Ureter (tissue), 1 donor: Measurements from ENCODE around the gene CARMIL3. TPM values are rescaled to one million over a fixed set of nuclear protein-coding genes. Genes with fewer than 3 reads are reported as not detected.

ENCODE experiments used
- DNase-seq: peaks from one replicate; pipeline ENCODE4 v3.0.0-alpha.2; 2020; ENCODE audit warnings: low spot score
- total RNA-seq: library from RNA; stranded (reverse); gene quantifications from one replicate; pipeline ENCODE4 v1.2.4, GENCODE V29; 2023
- donor health status: DM: yes; HTN: yes; CAD: no.

Gene CARMIL3
- total RNA-seq, 1 donor from 2014 or later, result 1.3 TPM

DNA sequence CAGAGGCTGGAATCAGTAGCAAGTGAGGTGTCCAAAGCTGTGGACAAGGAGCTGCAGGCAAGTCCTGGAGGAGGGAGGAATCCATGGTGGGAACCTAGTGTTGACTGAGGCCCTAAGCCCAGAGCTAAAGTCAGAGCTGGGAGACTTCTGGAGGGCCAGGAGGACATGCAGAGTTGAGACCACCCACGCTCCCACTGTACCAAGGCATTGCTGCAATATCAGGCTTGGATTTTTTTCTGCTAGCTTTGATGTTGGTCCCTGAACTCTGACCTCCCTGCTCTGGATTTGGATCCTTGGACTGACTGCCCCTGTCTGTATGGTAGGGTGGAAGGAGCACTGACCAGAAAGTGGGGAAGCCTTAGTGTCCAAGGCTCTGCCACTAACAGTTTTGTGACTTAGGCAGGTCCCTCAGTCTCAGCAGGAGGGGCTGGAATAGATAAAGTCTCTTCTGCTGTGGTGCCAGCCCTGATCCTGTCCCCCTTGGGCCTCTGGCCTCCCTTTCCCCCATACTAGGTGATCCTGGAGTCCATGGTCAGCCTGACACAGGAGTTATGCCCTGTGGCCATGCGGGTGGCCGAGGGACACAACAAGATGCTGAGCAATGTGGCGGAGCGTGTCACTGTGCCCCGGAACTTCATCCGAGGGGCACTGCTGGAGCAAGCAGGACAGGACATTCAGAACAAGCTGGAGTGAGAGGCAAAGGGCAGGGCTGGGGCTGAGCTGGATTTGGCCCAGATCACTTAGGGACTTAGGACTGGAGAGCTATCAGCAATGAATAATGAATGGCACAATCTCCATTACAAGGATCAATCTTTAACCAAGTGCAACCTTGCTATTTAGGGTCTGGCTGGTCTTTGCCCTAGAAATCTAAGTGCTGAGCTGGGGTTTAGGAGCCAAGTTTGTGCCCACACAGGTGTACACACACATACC lies 9.4 kb downstream of the CARMIL3 start:
- DNase-seq, result no peak

DNA sequence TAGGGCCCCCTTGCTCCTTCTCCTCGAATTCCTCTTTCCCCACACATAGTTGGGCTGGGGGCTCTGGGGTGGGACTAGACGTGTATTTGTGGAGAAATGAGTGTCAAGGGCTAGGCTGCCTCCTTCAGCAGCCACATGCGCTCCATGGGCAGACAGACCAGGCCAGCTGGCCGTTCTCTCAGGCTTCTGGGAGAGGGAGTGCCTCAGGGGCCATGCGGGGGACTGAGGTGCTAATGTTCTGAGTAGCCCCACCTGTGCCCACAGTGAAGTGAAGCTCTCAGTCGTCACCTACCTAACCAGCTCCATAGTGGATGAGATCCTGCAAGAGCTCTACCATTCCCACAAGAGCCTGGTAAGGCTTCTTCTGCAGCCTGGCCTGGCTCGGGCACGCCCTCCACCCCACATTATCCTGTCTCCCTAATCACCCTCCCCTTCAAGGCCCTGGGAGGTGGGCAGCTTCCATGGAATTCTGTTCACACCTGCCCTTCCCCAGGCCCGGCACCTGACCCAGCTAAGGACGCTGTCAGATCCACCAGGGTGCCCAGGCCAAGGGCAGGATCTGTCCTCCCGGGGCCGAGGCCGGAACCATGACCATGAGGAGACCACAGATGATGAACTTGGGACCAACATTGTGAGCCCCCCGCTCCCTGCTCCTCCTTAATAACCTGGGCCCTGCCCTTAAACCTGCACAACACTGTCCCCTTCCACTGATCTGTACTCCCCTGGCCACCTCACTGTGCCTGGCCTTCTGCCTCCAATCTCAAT lies 10.6 kb downstream of the CARMIL3 start:
- no peak for DNase-seq

DNA sequence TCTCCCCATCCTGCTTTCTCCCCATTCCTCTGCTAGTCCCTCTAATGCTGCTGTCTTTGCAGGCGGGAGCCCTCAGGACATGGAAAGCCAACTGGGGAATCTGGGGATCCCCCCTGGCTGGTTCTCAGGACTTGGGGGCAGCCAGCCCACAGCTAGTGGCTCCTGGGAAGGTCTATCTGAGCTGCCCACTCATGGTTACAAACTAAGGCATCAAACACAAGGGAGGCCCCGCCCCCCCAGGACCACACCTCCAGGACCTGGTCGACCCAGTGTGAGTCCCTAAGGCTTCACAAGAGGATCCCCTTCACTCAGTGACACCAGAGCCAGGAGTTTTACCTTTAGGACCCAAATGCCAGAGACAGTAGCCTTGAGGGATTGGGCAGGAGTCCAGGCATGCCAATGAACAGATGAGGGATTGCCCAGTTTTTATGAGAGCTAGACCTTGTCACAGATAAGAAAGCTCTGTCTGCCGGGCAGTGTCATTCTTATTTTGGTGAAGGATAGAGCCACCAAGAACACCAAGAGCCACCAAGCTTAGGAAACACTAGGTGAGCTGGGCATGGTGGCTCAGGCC lies 11.5 kb downstream of the CARMIL3 start:
- DNase-seq, result no peak

- no peak for DNase-seq
Measured at GRCh38 chr14:24064091-24064795, 12.4 kb downstream of the CARMIL3 start.

DNA sequence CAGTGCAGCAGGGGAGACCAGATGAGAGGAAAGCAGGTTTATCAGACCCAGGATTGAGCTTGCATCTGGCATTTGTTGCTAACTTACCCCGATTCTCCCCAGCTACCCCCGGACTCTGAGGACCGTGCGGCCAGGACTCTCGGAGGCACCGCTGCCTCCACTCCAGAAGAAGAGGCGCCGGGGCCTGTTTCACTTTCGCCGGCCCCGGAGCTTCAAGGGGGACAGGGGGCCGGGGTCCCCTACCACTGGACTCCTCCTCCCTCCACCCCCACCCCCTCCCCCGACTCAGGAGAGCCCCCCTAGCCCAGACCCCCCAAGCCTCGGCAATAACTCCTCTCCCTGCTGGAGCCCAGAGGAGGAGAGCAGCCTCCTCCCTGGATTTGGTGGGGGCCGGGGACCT lies 13.0 kb downstream of the CARMIL3 start:
- DNase-seq, result no peak

- DNase-seq, result no peak
Measured at GRCh38 chr14:24065408-24065807, 13.6 kb downstream of the CARMIL3 start.

DNA sequence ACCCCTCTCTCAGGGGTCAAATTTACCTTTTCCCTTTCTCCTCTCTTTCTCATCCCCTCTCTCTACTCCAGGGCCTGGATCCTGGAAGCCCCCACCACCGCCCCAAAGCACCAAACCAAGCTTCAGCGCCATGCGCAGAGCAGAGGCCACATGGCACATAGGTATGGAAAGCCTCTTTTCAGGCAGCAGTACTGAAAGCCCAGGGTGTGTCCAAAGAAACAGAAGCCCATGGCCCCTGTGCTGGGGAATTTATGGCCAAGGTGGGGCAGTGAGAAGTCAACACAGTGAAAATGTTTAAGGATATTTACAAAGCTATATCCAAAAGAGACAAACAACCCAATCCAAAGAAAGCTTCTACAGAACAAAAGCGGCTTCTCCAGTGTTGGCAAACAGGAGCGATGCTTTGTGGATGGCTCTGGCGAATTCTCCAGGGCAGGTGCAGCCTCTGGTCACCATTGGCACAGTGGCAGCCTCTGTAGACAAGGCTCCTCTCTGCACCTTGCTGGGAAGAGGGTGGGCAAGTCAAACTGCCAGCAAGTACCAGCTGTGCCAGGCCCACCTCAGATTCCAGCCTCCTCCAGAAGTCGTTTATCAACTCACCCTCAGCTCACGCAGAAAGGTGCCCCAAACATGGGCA lies 14.8 kb downstream of the CARMIL3 start:
- DNase-seq, result no peak

- no peak for DNase-seq
Measured at GRCh38 chr14:24067133-24068082, 15.6 kb downstream of the CARMIL3 start.

DNA sequence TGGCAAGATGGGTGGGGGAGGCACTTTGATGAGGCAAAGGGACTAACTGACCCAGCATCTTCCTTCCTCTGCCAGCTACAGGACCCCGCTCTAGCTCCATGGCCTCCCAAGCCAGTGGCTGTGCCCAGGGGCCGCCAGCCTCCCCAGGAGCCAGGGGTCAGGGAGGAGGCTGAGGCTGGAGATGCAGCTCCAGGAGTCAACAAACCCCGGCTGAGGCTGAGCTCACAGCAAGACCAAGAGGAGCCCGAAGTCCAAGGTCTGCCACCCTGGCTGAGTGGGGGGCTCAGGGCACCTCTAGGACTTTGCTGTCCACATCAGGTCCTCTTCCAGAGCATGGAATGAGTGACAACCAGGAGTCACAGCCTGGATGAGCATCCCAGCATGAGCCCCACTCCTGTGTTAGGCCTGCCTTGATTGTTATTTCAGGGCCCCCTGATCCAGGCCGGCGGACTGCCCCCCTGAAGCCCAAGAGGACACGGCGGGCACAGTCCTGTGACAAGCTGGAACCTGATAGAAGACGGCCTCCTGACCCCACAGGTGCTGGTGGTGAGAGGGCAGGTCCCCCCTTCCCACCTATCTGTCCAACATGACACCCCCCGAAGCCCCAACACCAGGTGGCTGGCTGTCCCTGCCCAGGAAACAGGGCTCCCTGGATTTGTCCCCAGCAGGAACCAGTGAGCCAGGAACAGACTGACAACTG lies 17.1 kb downstream of the CARMIL3 start:
- DNase-seq, result no peak

DNA sequence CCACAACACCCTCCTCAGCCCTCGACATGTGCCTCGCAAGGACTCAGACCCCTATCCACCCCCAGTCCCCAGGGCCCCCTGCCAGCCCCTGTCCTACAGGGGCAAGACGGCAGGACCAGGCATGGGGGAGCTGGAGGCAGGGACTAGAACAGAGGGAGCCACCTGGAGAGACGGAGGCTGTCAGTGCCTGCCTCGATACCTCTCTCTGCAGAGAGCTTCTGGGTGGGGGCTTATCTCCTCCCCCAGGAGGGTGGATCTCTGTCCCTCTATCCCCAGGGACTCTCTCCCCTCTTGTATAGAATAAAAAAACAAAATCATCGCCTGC lies 17.6 kb downstream of the CARMIL3 start:
- DNase-seq, result no peak

GRCh38 chr14:24070285-24071143 lies 18.7 kb downstream of the CARMIL3 start:
- no peak for DNase-seq

DNA sequence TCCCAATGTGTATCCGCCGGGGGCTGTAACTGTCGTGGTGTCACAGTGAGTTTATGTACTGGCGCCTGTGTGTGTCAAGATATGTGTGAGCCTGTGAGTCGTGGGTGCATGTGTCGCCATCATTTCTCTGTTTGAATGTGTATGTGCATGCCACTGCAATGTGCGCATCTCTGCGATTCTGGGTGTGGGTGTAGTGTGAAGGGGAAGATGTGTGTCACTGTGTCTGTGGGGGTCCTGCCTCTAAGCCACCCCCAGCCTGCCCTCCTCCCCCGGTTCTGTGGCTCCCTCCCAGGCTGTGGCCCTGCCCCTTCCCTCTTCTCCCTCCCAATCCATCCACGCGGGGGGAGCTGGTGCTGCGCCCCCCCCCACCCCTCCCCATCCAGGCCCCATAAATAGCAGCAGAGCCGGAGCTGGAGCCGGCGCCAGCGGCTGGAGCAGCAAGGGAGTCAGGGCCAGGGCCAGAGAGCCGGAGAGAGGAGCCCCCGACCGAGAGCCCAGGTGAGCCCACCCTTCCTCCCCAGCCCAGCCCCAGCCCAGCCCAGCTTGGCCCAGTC lies 19.4 kb downstream of the CARMIL3 start, which contains the start of gene CPNE6:
Gene CPNE6, plus strand, starts transcription at position 419 of the 554 bp plus-strand sequence. CDS start 1,375 bp downstream, outside the sequence.
- DNase-seq, result no peak

DNA sequence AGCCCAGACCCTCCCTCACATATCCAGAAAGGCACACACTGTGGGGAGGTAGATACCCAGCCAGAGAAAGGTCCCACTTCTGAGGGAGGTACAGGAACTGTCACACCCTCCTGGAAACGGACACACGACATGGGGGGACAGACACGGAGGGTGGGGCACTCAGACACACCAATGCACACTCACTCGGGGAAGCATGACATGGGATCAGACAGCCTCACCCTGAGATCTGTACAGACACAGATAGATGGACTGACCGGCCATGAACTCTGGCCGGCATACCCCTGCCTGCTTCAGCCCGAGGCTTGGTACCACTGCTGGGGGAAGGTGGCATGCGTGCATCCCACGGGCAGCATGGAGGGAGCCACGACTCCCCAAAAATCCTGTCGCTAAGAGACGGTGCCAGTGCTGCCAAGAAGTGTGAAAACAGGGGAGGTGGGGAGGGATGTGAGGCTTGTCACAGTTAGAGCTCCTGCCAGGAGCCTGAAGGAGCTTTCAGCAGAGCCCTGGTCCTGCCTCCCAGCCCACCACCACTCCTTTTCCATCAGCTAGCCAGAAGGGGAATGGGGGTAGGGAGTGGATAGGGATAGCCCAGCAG lies 20.1 kb downstream of the CARMIL3 start:
- DNase-seq, result no peak

- DNase-seq, result no peak
Measured at GRCh38 chr14:24072436-24072835, 20.6 kb downstream of the CARMIL3 start.

DNA sequence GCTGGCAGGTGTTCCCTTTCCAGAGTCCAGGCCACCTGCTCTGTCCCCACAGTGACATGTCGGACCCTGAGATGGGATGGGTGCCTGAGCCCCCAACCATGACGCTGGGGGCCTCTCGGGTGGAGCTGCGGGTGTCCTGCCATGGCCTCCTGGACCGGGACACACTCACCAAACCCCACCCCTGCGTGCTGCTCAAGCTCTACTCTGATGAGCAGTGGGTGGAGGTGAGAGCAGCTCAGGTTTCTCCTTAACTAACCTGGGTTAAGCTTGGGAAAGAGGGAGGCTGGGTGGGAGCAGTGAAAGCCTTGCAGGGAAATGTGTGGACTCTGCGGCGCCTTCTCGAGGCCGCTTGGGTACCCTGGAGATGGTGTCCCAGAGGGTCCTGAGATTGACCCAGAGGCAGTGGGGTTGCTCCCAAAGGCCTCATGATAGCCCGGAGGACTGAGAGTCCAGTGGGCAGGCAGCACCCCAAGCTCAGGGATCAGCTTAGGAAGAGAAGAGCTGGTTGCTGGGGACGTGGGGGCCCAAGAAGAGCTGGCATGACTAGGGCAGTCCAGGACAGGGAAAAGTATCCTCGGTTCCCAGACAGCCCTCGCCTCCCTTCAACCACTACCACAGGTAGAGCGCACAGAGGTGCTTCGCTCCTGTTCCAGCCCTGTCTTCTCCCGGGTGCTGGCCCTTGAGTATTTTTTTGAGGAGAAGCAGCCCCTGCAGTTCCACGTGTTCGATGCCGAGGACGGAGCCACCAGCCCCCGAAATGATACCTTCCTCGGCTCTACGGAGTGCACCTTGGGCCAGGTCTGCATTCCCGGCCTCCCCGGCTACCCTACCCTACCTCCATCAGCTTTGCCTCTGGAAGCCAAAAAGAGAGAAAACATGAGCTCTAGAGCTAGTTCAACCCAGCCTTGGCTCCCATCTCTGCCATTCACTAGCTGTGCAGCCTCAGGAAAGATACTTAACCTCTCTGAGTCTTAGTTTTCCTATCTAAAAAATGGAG lies 21.4 kb downstream of the CARMIL3 start:
- DNase-seq, result no peak

DNA sequence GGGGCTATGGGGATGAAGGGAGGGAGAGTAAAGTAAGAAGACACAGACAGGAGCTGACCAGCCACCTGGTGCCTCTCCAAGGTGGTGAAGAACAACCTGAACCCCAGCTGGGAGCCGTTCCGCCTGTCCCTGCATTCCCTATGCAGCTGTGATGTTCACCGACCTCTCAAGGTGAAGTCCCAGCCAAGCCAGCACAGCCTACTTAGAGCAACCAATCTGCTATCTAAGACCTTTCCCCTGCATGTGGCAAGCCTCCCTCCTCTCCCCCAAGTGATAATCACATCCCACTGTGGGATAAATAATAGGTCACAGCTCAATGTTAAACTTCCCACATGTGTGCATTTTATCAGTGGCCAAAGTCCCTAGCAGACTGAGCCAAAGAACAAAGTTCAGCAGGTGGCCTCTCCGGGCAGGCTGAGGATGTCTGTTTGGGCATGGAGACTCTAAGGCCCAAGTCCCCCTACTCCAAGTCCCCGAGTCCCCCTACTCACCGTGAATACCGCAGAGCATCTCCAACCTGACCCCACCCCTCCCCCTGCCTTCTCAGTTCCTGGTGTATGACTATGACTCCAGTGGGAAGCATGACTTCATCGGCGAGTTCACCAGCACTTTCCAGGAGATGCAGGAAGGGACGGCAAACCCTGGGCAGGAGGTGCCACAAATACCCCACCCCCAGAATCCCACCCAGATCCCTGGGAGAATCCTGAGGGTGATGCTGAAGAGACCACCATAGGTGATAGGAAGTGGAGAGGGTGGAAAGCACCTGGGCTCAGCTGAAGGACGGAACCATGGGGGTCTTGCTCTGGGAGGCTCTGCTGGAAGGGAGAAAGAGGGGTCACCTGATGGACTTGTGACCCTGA lies 23.0 kb downstream of the CARMIL3 start:
- no peak for DNase-seq
